Caco-2 (cell line): ENCODE data around the gene CSF1. TPM values are rescaled to one million over a fixed set of nuclear protein-coding genes. Genes with fewer than 3 reads are reported as not detected.

Experiments used
- BruUV-seq: library from RNA; stranded (reverse); fragments of 400-500 nt; replicated peaks from 2 replicates; lab custom pipeline; 2021; lab: Mats Ljungman, UMichigan
- CTCF ChIA-PET: fragments of 300-600 bp; sonication (Branson Sonifier 250); formaldehyde crosslinking; loops from one replicate; lab custom pipeline; 2022; ENCODE audit warnings: antibody characterized with exemption; lab: Charles Lee
- POLR2A ChIA-PET: fragments of 300-600 bp; sonication (Branson Sonifier 250); formaldehyde crosslinking; loops from one replicate; lab custom pipeline; 2022; ENCODE audit warnings: antibody characterized with exemption; lab: Charles Lee
- DNase-seq, 2 experiments: peaks; one replicate each; pipeline versions ENCODE4 v3.0.0 to v3.0.0-alpha.2; 2020 to 2022
- H3K27me3 ChIP-seq: replicated peaks from 2 replicates; pipeline ENCODE4 v1.6.0; 2011; ENCODE audit warnings: low read length; ENCODE audit not compliant: control insufficient read depth, insufficient read depth
- H3K36me3 ChIP-seq: 2 replicates; pipeline ENCODE4 v1.5.1; 2011; ENCODE audit warnings: low read length; ENCODE audit not compliant: control insufficient read depth, insufficient read depth
- H3K4me1 ChIP-seq: fragments of 250-450 bp; sonication (Bioruptor Pico); 2 replicates; pipeline ENCODE4 v1.5.1; 2020; ENCODE audit warnings: mild to moderate bottlenecking
- H3K4me3 ChIP-seq: 2 replicates; pipeline ENCODE4 v1.5.1; 2011; ENCODE audit warnings: low read depth, mild to moderate bottlenecking, control low read depth, low read length
- H3K9me3 ChIP-seq: fragments of 250-450 bp; sonication (Bioruptor Pico); 2 replicates; pipeline ENCODE4 v1.5.1; 2020; ENCODE audit warnings: mild to moderate bottlenecking, moderate library complexity
- H3K27ac Mint-ChIP-seq: one replicate; pipeline ENCODE4 v1.8.0; 2022; ENCODE audit warnings: mixed read lengths; ENCODE audit not compliant: unreplicated experiment
- H3K27me3 Mint-ChIP-seq: one replicate; pipeline ENCODE4 v1.8.0; 2022; ENCODE audit warnings: mixed read lengths; ENCODE audit not compliant: insufficient read depth, unreplicated experiment
- H3K36me3 Mint-ChIP-seq: one replicate; pipeline ENCODE4 v1.8.0; 2022; ENCODE audit warnings: mild to moderate bottlenecking, mixed read lengths; ENCODE audit not compliant: insufficient read depth, unreplicated experiment
- H3K4me1 Mint-ChIP-seq: one replicate; pipeline ENCODE4 v1.8.0; 2022; ENCODE audit warnings: low read depth, mixed read lengths; ENCODE audit not compliant: unreplicated experiment
- H3K4me3 Mint-ChIP-seq: one replicate; pipeline ENCODE4 v1.8.0; 2022; ENCODE audit warnings: mild to moderate bottlenecking, moderate library complexity, mixed read lengths; ENCODE audit not compliant: unreplicated experiment
- H3K9me3 Mint-ChIP-seq: one replicate; pipeline ENCODE4 v1.8.0; 2022; ENCODE audit warnings: mixed read lengths; ENCODE audit not compliant: unreplicated experiment
- intact Hi-C: fragments of 100-400 bp; cut with micrococcal nuclease; formaldehyde crosslinking; loops from one replicate; pipeline ENCODE4 v1.10.0; 2022; ENCODE audit not compliant: unreplicated experiment
- total RNA-seq: library from RNA; stranded (reverse); gene quantifications from 2 replicates; pipeline ENCODE4 v1.2.3, GENCODE V29; 2022
- TF ChIP-seq, protein P1 (sequence below), 2 experiments: fragments of 200-600 bp in 1 of 2; IDR thresholded peaks; 1 replicate in 1 of 2; 2 replicates in 1 of 2; pipeline versions ENCODE4 v1.5.1 to v1.8.0; 2011 to 2022; ENCODE audit warnings: antibody characterized with exemption in 1 of 2, control low read depth in 1 of 2, inconsistent platforms in 1 of 2, low read depth in 1 of 2, low read length in 1 of 2, mild to moderate bottlenecking in 1 of 2, moderate library complexity in 1 of 2; ENCODE audit not compliant: insufficient read depth in 1 of 2, severe bottlenecking in 1 of 2, unreplicated experiment in 1 of 2

CSF1 gene
- total RNA-seq, 1 experiment from 2014 or later = 3.9 TPM

DNA sequence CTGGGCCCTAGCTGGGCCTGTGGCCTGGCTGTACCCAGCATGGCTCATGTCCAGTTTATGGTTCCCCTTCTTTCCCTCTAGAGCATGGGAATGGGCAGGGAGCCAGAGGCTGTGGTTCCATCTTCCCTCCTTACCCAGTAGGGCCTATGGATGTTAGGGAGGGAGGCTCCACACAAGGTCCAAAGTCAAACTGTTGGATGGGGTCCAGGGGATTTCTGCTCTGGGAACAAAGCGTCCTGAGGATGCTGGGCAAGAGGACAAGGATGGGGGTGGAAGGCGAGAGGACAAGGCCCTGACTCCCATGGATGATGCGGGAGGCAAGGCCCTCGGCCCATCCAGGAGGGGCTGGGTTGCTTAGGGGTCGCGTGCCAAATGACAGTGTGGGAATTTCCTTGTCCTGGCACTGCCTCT is 17.3 kb downstream of the CSF1 start:
- Mint-ChIP-seq H3K4me3 (no peak overlapping the region), H3K36me3 (peaks cover 6% of the 10 kb centered on the region), H3K27me3 (no peaks in the 10 kb centered on the region), H3K9me3 (no peaks in the 10 kb centered on the region), H3K27ac (no peak overlapping the region), H3K4me1 (peaks cover 7% of the 10 kb centered on the region)
- intact Hi-C loops = no loop called here
- ChIA-PET POLR2A (no interaction called here), CTCF (no interaction called here)
- BruUV-seq = no TSS peak
- no peak overlapping the region for H3K4me3 ChIP-seq
- TF ChIP-seq, protein P1, sequence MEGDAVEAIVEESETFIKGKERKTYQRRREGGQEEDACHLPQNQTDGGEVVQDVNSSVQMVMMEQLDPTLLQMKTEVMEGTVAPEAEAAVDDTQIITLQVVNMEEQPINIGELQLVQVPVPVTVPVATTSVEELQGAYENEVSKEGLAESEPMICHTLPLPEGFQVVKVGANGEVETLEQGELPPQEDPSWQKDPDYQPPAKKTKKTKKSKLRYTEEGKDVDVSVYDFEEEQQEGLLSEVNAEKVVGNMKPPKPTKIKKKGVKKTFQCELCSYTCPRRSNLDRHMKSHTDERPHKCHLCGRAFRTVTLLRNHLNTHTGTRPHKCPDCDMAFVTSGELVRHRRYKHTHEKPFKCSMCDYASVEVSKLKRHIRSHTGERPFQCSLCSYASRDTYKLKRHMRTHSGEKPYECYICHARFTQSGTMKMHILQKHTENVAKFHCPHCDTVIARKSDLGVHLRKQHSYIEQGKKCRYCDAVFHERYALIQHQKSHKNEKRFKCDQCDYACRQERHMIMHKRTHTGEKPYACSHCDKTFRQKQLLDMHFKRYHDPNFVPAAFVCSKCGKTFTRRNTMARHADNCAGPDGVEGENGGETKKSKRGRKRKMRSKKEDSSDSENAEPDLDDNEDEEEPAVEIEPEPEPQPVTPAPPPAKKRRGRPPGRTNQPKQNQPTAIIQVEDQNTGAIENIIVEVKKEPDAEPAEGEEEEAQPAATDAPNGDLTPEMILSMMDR (IDR thresholded peaks at IDR 0.05; ENCODE audit: insufficient read depth in 1 of 2, low read depth in 1 of 2, low read length in 1 of 2, severe bottlenecking in 1 of 2, unreplicated experiment in 1 of 2) = no peak
- H3K36me3 ChIP-seq = no peaks in the 10 kb centered on the region
- DNase-seq = no peak
- no peaks in the 10 kb centered on the region for H3K27me3 ChIP-seq
- H3K9me3 ChIP-seq = no peaks in the 10 kb centered on the region
- peaks cover 25% of the 10 kb centered on the region for H3K4me1 ChIP-seq

DNA sequence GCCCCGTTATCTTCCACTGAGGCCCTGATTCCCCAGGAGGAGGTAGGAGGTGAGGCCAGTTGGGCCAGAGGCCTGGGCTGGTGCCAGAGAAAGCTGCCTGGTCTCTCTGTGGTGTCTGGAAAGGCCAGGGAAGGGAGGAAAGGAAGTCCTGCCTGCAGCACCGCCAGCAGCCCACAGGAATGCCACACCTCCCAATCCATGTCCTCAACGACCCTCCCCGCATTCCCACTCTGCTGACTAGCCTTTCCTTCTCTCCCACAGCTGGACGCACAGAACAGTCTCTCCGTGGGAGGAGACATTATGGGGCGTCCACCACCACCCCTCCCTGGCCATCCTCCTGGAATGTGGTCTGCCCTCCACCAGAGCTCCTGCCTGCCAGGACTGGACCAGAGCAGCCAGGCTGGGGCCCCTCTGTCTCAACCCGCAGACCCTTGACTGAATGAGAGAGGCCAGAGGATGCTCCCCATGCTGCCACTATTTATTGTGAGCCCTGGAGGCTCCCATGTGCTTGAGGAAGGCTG is 18.0 kb downstream of the CSF1 start:
- H3K4me1 ChIP-seq = peaks cover 32% of the 10 kb centered on the region

DNA sequence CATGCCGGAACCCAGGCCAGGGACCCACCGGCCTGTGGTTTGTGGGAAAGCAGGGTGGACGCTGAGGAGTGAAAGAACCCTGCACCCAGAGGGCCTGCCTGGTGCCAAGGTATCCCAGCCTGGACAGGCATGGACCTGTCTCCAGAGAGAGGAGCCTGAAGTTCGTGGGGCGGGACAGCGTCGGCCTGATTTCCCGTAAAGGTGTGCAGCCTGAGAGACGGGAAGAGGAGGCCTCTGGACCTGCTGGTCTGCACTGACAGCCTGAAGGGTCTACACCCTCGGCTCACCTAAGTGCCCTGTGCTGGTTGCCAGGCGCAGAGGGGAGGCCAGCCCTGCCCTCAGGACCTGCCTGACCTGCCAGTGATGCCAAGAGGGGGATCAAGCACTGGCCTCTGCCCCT is 18.5 kb downstream of the CSF1 start:
- intact Hi-C loops = no loop called here
- no peaks in the 10 kb centered on the region for H3K9me3 Mint-ChIP-seq
- H3K4me1 Mint-ChIP-seq = peaks cover 7% of the 10 kb centered on the region
- Histone ChIP-seq H3K36me3 (no peaks in the 10 kb centered on the region), H3K27me3 (no peaks in the 10 kb centered on the region), H3K9me3 (no peaks in the 10 kb centered on the region), H3K4me3 (no peak overlapping the region), H3K4me1 (peaks cover 37% of the 10 kb centered on the region)
- H3K36me3 Mint-ChIP-seq = peaks cover 6% of the 10 kb centered on the region
- no TSS peak for BruUV-seq
- ChIA-PET POLR2A (interaction anchor here (0.6 kb wide), 1 partner anchor 358 kb away, joined by 3 read pairs; no protein-coding TSS in a partner anchor), CTCF (no interaction called here)
- no peaks in the 10 kb centered on the region for H3K27me3 Mint-ChIP-seq
- DNase-seq = no peak
- no peak overlapping the region for H3K4me3 Mint-ChIP-seq
- TF ChIP-seq, protein P1 (IDR thresholded peaks at IDR 0.05; ENCODE audit: insufficient read depth in 1 of 2, low read depth in 1 of 2, low read length in 1 of 2, severe bottlenecking in 1 of 2, unreplicated experiment in 1 of 2) = no peak
- H3K27ac Mint-ChIP-seq = no peak overlapping the region

More for the DNA sequence above, 18.0 kb downstream of the CSF1 start:
- DNase-seq = no peak
- H3K4me3 ChIP-seq = no peak overlapping the region
- H3K36me3 Mint-ChIP-seq = peaks cover 6% of the 10 kb centered on the region
- H3K9me3 ChIP-seq = no peaks in the 10 kb centered on the region
- H3K27me3 ChIP-seq = no peaks in the 10 kb centered on the region
- intact Hi-C loops = no loop called here
- H3K9me3 Mint-ChIP-seq = no peaks in the 10 kb centered on the region
- ChIA-PET POLR2A (no interaction called here), CTCF (no interaction called here)
- TF ChIP-seq, protein P1 (IDR thresholded peaks at IDR 0.05; ENCODE audit: insufficient read depth in 1 of 2, low read depth in 1 of 2, low read length in 1 of 2, severe bottlenecking in 1 of 2, unreplicated experiment in 1 of 2) = no peak
- no TSS peak for BruUV-seq
- H3K4me3 Mint-ChIP-seq = no peak overlapping the region
- no peak overlapping the region for H3K27ac Mint-ChIP-seq
- peaks cover 7% of the 10 kb centered on the region for H3K4me1 Mint-ChIP-seq
- H3K36me3 ChIP-seq = no peaks in the 10 kb centered on the region
- no peaks in the 10 kb centered on the region for H3K27me3 Mint-ChIP-seq
